ENCODE data around the gene ZNF777.
"Not testable (repeated sequence)": the region's sequence is repeated elsewhere in the genome, so short reads cannot be mapped to it uniquely, and the experiment has no call there.

Gene ZNF777

DNA sequence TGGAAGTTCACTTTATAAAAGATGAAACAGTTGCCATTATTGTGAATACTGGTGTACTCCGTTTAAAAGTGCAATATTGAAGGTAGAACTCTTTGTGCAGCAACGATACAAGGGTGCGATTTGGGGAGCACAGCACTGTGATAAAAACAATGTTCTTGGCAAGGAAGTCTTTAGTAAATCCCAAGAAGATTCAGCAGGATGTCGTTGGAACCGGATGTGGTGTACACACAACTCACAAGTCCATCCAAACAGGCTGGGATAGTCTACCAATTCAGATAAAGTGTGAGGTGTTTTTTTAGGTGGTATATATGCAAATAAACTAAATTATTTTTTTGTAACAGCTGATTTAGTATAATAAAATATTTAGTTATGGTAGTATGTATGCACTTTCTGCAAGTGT is 46.7 kb downstream of the ZNF777 start:
- Histone ChIP-seq H3K9ac (ENCODE audit: low read depth, low read length, poor library complexity) (no peak overlapping the region), H2AK5ac (ENCODE audit: low read depth, low read length) (no peak overlapping the region), H2BK5ac (ENCODE audit: low read length) (no peak overlapping the region), H3K27me3 (ENCODE audit: control insufficient read depth in 3 of 3, insufficient read depth in 3 of 3, low read depth in 1 of 3, low read length in 3 of 3) (peaks cover 0 to 15% (median 3%) of the 10 kb centered on the region in 3 experiments), H3K36me3 (replicated peaks in 1 of 2; ENCODE audit: control insufficient read depth in 2 of 2, insufficient read depth in 2 of 2, low read length in 2 of 2) (no peaks in the 10 kb centered on the region), H2BK120ac (ENCODE audit: low read depth, low read length) (no peak overlapping the region), H3K79me1 (ENCODE audit: low read depth, low read length) (no peaks in the 10 kb centered on the region), H3K4ac (ENCODE audit: low read length) (no peak overlapping the region), H2BK12ac (ENCODE audit: low read length) (no peak overlapping the region), H4K91ac (ENCODE audit: low read depth, low read length, poor library complexity) (no peak overlapping the region), H3K9me3 (replicated peaks in 1 of 2; ENCODE audit: control insufficient read depth in 2 of 2, insufficient read depth in 1 of 2, low read depth in 1 of 2, low read length in 2 of 2) (no peaks in the 10 kb centered on the region), H3K27ac (replicated peaks; ENCODE audit: low read length) (no peak overlapping the region), H3K4me1 (ENCODE audit: control insufficient read depth in 2 of 2, insufficient read depth in 1 of 2, low read depth in 1 of 2, low read length in 2 of 2) (no peaks in the 10 kb centered on the region), H3K23ac (ENCODE audit: low read depth, low read length, poor library complexity) (no peak overlapping the region), H3K4me3 (ENCODE audit: low read length in 2 of 2) (peak overlapping the region in 1 of 2 donors; percentile 40), H3K18ac (ENCODE audit: low read length) (no peak overlapping the region), H4K8ac (ENCODE audit: low read depth, low read length) (no peak overlapping the region), H2BK15ac (ENCODE audit: low read length) (no peak overlapping the region), H3K4me2 (ENCODE audit: insufficient read depth, low read length, poor library complexity, severe bottlenecking) (no peak overlapping the region), H2AFZ (ENCODE audit: low read length) (no peak overlapping the region), H3K14ac (ENCODE audit: low read length) (no peak overlapping the region)
- no CpG with 5 or more reads among the region's 5 CpGs for WGBS, 2 donors (ENCODE audit: extremely low coverage in 2 of 2, insufficient read length in 2 of 2, insufficient replicate concordance in 1 of 2)
- DNase-seq (ENCODE audit: low spot score), result no peak

DNA sequence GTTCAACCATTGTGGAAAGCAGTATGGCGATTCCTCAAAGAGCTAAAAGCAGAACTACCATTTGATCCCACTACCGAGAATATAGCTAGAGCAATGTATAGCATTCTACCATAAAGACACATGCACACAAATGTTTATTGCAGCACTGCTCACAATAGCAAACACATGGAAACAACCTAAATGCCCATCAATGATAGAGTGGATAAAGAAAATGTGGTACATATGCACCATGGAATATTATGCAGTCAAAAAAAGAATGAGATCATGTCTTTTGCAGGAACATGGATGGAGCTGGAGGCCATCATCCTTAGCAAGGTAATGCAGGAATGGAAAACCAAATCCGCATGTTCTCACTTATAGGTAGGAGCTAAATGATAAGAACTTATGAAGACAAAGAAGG is 47.8 kb downstream of the ZNF777 start:
- H3K4me3 ChIP-seq (ENCODE audit: low read length in 2 of 2); H3K9me3 ChIP-seq (replicated peaks in 1 of 2; ENCODE audit: control insufficient read depth in 2 of 2, insufficient read depth in 1 of 2, low read depth in 1 of 2, low read length in 2 of 2); H3K18ac ChIP-seq (ENCODE audit: low read length); H4K8ac ChIP-seq (ENCODE audit: low read depth, low read length); H3K4me2 ChIP-seq (ENCODE audit: insufficient read depth, low read length, poor library complexity, severe bottlenecking); H2BK12ac ChIP-seq (ENCODE audit: low read length); H2AK5ac ChIP-seq (ENCODE audit: low read depth, low read length); H3K9ac ChIP-seq (ENCODE audit: low read depth, low read length, poor library complexity); H3K14ac ChIP-seq (ENCODE audit: low read length); H3K4ac ChIP-seq (ENCODE audit: low read length); H2BK5ac ChIP-seq (ENCODE audit: low read length); H3K4me1 ChIP-seq (ENCODE audit: control insufficient read depth in 2 of 2, insufficient read depth in 1 of 2, low read depth in 1 of 2, low read length in 2 of 2); H2BK15ac ChIP-seq (ENCODE audit: low read length); H2BK120ac ChIP-seq (ENCODE audit: low read depth, low read length); H3K36me3 ChIP-seq (replicated peaks in 1 of 2; ENCODE audit: control insufficient read depth in 2 of 2, insufficient read depth in 2 of 2, low read length in 2 of 2); DNase-seq (ENCODE audit: low spot score); H3K27ac ChIP-seq (replicated peaks; ENCODE audit: low read length); H3K23ac ChIP-seq (ENCODE audit: low read depth, low read length, poor library complexity); H3K79me1 ChIP-seq (ENCODE audit: low read depth, low read length); H4K91ac ChIP-seq (ENCODE audit: low read depth, low read length, poor library complexity); H2AFZ ChIP-seq (ENCODE audit: low read length): not testable (repeated sequence)
- WGBS, 2 donors (ENCODE audit: extremely low coverage in 2 of 2, insufficient read length in 2 of 2, insufficient replicate concordance in 1 of 2), result no CpG with 5 or more reads among the region's 3 CpGs
- H3K27me3 ChIP-seq (ENCODE audit: control insufficient read depth in 3 of 3, insufficient read depth in 3 of 3, low read depth in 1 of 3, low read length in 3 of 3), result peaks cover 0 to 15% (median 3%) of the 10 kb centered on the region in 3 experiments

DNA sequence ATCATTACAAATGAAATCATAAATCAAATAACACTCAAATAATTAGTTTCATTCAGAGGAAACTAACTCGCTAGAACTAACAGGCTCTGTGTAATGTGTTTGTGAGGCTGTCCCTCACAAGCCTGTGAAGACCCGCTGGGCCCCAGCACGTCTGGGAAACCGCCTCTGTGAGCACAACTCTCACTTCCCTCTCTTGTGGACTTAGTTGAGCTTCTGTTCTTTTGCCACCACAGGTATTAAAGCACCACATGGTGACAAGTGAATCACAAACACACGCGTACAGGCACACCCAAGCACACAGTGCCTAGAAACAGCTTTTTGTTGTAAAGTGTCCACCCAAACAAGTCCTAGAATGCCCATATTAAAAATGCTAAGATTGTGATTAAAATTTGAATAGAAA is 51.0 kb downstream of the ZNF777 start:
- Histone ChIP-seq H3K18ac (ENCODE audit: low read length) (peak overlapping the region; percentile 17), H2BK120ac (ENCODE audit: low read depth, low read length) (no peak overlapping the region)

DNA sequence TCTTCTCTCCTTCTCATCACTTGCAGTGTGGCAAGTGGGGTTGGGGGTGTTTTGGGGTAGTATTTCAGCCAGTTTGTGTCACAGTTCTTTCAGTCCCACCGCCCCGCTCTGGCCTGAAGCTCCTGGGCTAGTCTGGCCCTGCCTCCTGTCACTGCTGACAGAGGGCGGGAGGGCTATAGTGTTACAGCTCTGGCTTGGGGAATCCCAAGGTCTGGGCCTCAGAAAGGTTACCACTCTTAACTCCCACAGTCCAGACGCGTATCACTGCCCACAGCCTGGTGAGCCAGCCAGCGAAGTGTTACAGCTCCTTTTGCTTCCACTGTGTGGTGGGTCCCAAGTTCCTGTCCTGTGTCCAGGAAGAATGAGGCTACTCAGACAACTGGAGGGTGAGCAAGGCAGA is 56.0 kb downstream of the ZNF777 start:
- H3K27ac ChIP-seq (replicated peaks; ENCODE audit: low read length), result no peak overlapping the region
- H3K18ac ChIP-seq (ENCODE audit: low read length), result no peak overlapping the region
- no peak overlapping the region for H2AFZ ChIP-seq (ENCODE audit: low read length)
- H3K4ac ChIP-seq (ENCODE audit: low read length), result no peak overlapping the region
- H3K4me1 ChIP-seq (ENCODE audit: control insufficient read depth in 2 of 2, insufficient read depth in 1 of 2, low read depth in 1 of 2, low read length in 2 of 2), result no peaks in the 10 kb centered on the region
- no peak overlapping the region for H2BK120ac ChIP-seq (ENCODE audit: low read depth, low read length)
- no CpG with 5 or more reads among the region's 6 CpGs for WGBS, 2 donors (ENCODE audit: extremely low coverage in 2 of 2, insufficient read length in 2 of 2, insufficient replicate concordance in 1 of 2)
- H2BK15ac ChIP-seq (ENCODE audit: low read length), result no peak overlapping the region
- no peak overlapping the region for H2AK5ac ChIP-seq (ENCODE audit: low read depth, low read length)
- peak overlapping the region; percentile 52 for H4K8ac ChIP-seq (ENCODE audit: low read depth, low read length)
- no peak for DNase-seq (ENCODE audit: low spot score)
- no peak overlapping the region for H4K91ac ChIP-seq (ENCODE audit: low read depth, low read length, poor library complexity)
- H3K4me2 ChIP-seq (ENCODE audit: insufficient read depth, low read length, poor library complexity, severe bottlenecking), result no peak overlapping the region
- H3K36me3 ChIP-seq (replicated peaks in 1 of 2; ENCODE audit: control insufficient read depth in 2 of 2, insufficient read depth in 2 of 2, low read length in 2 of 2), result no peaks in the 10 kb centered on the region
- no peaks in the 10 kb centered on the region for H3K9me3 ChIP-seq (replicated peaks in 1 of 2; ENCODE audit: control insufficient read depth in 2 of 2, insufficient read depth in 1 of 2, low read depth in 1 of 2, low read length in 2 of 2)
- H2BK12ac ChIP-seq (ENCODE audit: low read length), result no peak overlapping the region
- no peak overlapping the region for H3K4me3 ChIP-seq (ENCODE audit: low read length in 2 of 2)
- H3K27me3 ChIP-seq (ENCODE audit: control insufficient read depth in 3 of 3, insufficient read depth in 3 of 3, low read depth in 1 of 3, low read length in 3 of 3), result peaks cover 0 to 3% (median 0%) of the 10 kb centered on the region in 3 experiments
- H3K79me1 ChIP-seq (ENCODE audit: low read depth, low read length), result no peaks in the 10 kb centered on the region
- H3K14ac ChIP-seq (ENCODE audit: low read length), result no peak overlapping the region
- H3K9ac ChIP-seq (ENCODE audit: low read depth, low read length, poor library complexity), result no peak overlapping the region
- H3K23ac ChIP-seq (ENCODE audit: low read depth, low read length, poor library complexity), result no peak overlapping the region
- no peak overlapping the region for H2BK5ac ChIP-seq (ENCODE audit: low read length)

More for the DNA sequence above, 51.0 kb downstream of the ZNF777 start:
- no peaks in the 10 kb centered on the region for H3K9me3 ChIP-seq (replicated peaks in 1 of 2; ENCODE audit: control insufficient read depth in 2 of 2, insufficient read depth in 1 of 2, low read depth in 1 of 2, low read length in 2 of 2)
- no peak overlapping the region for H2BK5ac ChIP-seq (ENCODE audit: low read length)
- H3K4me1 ChIP-seq (ENCODE audit: control insufficient read depth in 2 of 2, insufficient read depth in 1 of 2, low read depth in 1 of 2, low read length in 2 of 2), result no peaks in the 10 kb centered on the region
- no peak overlapping the region for H3K4me3 ChIP-seq (ENCODE audit: low read length in 2 of 2)
- no peak overlapping the region for H3K9ac ChIP-seq (ENCODE audit: low read depth, low read length, poor library complexity)
- no peak overlapping the region for H2BK15ac ChIP-seq (ENCODE audit: low read length)
- no CpG with 5 or more reads among the region's 6 CpGs for WGBS, 2 donors (ENCODE audit: extremely low coverage in 2 of 2, insufficient read length in 2 of 2, insufficient replicate concordance in 1 of 2)
- no peak overlapping the region for H3K4me2 ChIP-seq (ENCODE audit: insufficient read depth, low read length, poor library complexity, severe bottlenecking)
- H3K36me3 ChIP-seq (replicated peaks in 1 of 2; ENCODE audit: control insufficient read depth in 2 of 2, insufficient read depth in 2 of 2, low read length in 2 of 2), result no peaks in the 10 kb centered on the region
- DNase-seq (ENCODE audit: low spot score), result no peak
- no peak overlapping the region for H2AK5ac ChIP-seq (ENCODE audit: low read depth, low read length)
- H3K27ac ChIP-seq (replicated peaks; ENCODE audit: low read length), result no peak overlapping the region
- no peak overlapping the region for H2BK12ac ChIP-seq (ENCODE audit: low read length)
- H2AFZ ChIP-seq (ENCODE audit: low read length), result no peak overlapping the region
- H3K27me3 ChIP-seq (ENCODE audit: control insufficient read depth in 3 of 3, insufficient read depth in 3 of 3, low read depth in 1 of 3, low read length in 3 of 3), result peaks cover 0 to 8% (median 3%) of the 10 kb centered on the region in 3 experiments
- peak overlapping the region; percentile 71 for H3K14ac ChIP-seq (ENCODE audit: low read length)
- no peak overlapping the region for H3K4ac ChIP-seq (ENCODE audit: low read length)
- no peak overlapping the region for H4K8ac ChIP-seq (ENCODE audit: low read depth, low read length)
- H4K91ac ChIP-seq (ENCODE audit: low read depth, low read length, poor library complexity), result no peak overlapping the region
- H3K23ac ChIP-seq (ENCODE audit: low read depth, low read length, poor library complexity), result no peak overlapping the region
- no peaks in the 10 kb centered on the region for H3K79me1 ChIP-seq (ENCODE audit: low read depth, low read length)
